WERI-Rb-1 (cell line): ENCODE measurements around the gene PRMT5.
"Not testable (repeated sequence)": the region's sequence is repeated elsewhere in the genome, so short reads cannot be mapped to it uniquely, and the experiment has no call there.

Source experiments
- DNase-seq: peaks from one replicate; pipeline ENCODE4 v3.0.0-alpha.2; 2020
- H3K27ac ChIP-seq: fragments of 250-450 bp; sonication (Bioruptor Pico); 2 replicates; pipeline ENCODE4 v1.5.1; 2020; ENCODE audit warnings: mild to moderate bottlenecking, moderate library complexity
- H3K27me3 ChIP-seq: fragments of 250-450 bp; sonication (Bioruptor Pico); 2 replicates; pipeline ENCODE4 v1.5.1; 2021; ENCODE audit warnings: mild to moderate bottlenecking, low read depth, moderate library complexity; ENCODE audit not compliant: insufficient read depth, severe bottlenecking
- H3K36me3 ChIP-seq: fragments of 250-450 bp; sonication (Bioruptor Pico); 2 replicates; pipeline ENCODE4 v1.5.1; 2020; ENCODE audit warnings: mild to moderate bottlenecking, moderate library complexity
- H3K4me3 ChIP-seq: 2 replicates; pipeline ENCODE4 v1.5.1; 2011; ENCODE audit warnings: low read depth, mild to moderate bottlenecking, control low read depth, low read length
- H3K9me3 ChIP-seq: fragments of 250-450 bp; sonication (Bioruptor Pico); 2 replicates; pipeline ENCODE4 v1.5.1; 2021; ENCODE audit warnings: mild to moderate bottlenecking, moderate library complexity; ENCODE audit not compliant: severe bottlenecking
- CTCF ChIP-seq: IDR thresholded peaks from 2 replicates; pipeline ENCODE4 v1.5.1; 2011; ENCODE audit warnings: low read depth, mild to moderate bottlenecking, control low read depth, inconsistent platforms, low read length

Gene PRMT5

GRCh38 chr14:22962061-22962676, 33.0 kb upstream of the PRMT5 start:
- H3K4me3 ChIP-seq: no peak overlapping the region

GRCh38 chr14:22955702-22956569, 26.8 kb upstream of the PRMT5 start:
- no peak for DNase-seq
- no peak for TF ChIP-seq CTCF
- Histone ChIP-seq H3K9me3 (no peaks in the 10 kb centered on the region), H3K27me3 (no peaks in the 10 kb centered on the region), H3K27ac (peak overlapping the region; percentile 96), H3K36me3 (peaks cover 15% of the 10 kb centered on the region), H3K4me3 (peak overlapping the region; percentile 87)

More at GRCh38 chr14:22962061-22962676, 33.0 kb upstream of the PRMT5 start:
- no peaks in the 10 kb centered on the region for H3K27me3 ChIP-seq
- no peak for DNase-seq
- no peaks in the 10 kb centered on the region for H3K36me3 ChIP-seq
- H3K27ac ChIP-seq: no peak overlapping the region
- TF ChIP-seq CTCF: no peak
- H3K9me3 ChIP-seq: no peaks in the 10 kb centered on the region

GRCh38 chr14:22952418-22952817, 23.2 kb upstream of the PRMT5 start:
- Histone ChIP-seq H3K9me3 (no peaks in the 10 kb centered on the region), H3K27me3 (no peaks in the 10 kb centered on the region), H3K36me3 (peaks cover 16% of the 10 kb centered on the region), H3K4me3 (no peak overlapping the region), H3K27ac (no peak overlapping the region)
- no peak for TF ChIP-seq CTCF
- no peak for DNase-seq

GRCh38 chr14:22951795-22952194, 22.6 kb upstream of the PRMT5 start:
- H3K4me3 ChIP-seq, H3K27me3 ChIP-seq, H3K9me3 ChIP-seq, H3K27ac ChIP-seq, DNase-seq: not testable (repeated sequence)
- peaks cover 22% of the 10 kb centered on the region for H3K36me3 ChIP-seq

- Histone ChIP-seq H3K27ac (no peak overlapping the region), H3K9me3 (no peaks in the 10 kb centered on the region), H3K27me3 (no peaks in the 10 kb centered on the region), H3K36me3 (peaks cover 25% of the 10 kb centered on the region), H3K4me3 (no peak overlapping the region)
- no peak for DNase-seq
- no peak for TF ChIP-seq CTCF
Observed at GRCh38 chr14:22945642-22946041, 16.5 kb upstream of the PRMT5 start.

- DNase-seq: no peak
- TF ChIP-seq CTCF: no peak
- peaks cover 16% of the 10 kb centered on the region for H3K36me3 ChIP-seq
- H3K27ac ChIP-seq: no peak overlapping the region
- H3K27me3 ChIP-seq: no peaks in the 10 kb centered on the region
- H3K4me3 ChIP-seq: no peak overlapping the region
- H3K9me3 ChIP-seq: no peaks in the 10 kb centered on the region
Observed at GRCh38 chr14:22939684-22940083, 10.5 kb upstream of the PRMT5 start.
